Measurements from ENCODE around the gene CDR2.
A peak's percentile ranks its signal among the peaks of the same experiment; 100 is the strongest.
"Not testable (repeated sequence)": the region's sequence is repeated elsewhere in the genome, so short reads cannot be mapped to it uniquely, and the experiment has no call there.

Gene CDR2

DNA sequence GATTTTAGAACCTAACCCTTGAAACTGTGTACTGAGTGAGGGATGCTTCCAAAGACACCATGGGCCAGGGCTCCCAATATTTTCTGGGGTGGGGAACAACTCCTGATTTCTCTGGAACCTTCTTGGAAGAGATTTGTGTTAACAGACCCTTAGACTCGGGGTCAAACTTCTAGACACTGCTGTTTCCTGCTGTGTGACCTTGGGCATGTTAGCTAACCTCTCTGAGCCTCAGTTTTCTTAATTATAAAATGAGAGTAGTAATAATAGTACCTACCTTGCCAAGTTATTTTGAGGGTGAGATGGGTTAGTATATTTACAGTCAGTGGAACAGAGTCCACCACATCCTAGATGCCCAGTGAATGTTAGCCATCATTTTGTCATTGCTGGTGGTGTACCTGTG is 58.4 kb downstream of the CDR2 start:
- DNase-seq (ENCODE audit: low read depth, low spot score) = no peak
- no peak overlapping the region for H3K4me3 ChIP-seq (ENCODE audit: low read length)

DNA sequence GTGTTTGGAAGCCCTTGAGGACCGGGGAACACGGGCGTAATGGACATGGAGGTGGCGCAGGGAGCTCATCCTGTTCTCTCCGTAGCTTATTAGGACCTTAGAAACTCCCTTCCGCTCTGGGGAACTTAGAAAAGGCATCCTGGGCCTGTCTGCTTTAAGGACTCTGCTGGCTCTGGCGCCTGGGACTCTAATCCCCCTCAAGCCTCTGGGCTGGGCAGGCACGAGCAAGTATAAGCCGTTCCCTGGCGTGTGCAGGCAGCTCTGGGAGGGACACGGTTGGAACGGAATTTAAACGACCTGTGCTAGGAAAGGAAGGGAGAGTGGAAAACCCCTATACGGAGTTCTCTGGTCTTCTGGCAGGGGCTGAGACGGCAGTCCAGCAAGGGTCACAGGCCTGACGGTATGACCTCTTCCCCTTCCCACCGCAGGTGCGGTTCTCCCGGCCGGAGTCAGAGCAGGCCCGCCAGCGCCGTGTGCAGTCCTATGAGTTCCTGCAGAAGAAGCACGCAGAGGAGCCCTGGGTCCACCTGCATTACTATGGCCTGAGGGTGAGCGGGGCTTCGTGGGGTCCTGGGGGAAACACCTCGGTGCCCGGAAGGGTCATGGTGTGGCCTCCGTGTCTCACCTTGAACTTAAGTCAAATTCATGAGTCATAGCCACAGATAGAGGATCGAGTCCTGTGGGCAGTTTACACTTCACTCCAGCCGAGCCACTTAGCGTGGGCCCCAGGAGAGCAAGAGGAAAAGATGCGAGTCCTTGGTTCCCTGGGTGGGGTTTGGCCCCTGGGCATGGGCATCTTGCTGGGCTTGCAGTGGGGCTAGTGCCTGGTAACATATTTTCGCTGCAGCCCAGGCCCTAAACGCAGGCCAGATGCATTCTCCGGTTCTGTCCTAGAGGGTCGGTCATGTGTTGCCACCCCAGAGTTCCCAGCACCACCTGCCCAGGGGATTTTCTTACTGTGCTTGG is 59.5 kb downstream of the CDR2 start:
- H3K4me3 ChIP-seq (ENCODE audit: low read length) = no peak overlapping the region
- no peak for DNase-seq (ENCODE audit: low read depth, low spot score)

DNA sequence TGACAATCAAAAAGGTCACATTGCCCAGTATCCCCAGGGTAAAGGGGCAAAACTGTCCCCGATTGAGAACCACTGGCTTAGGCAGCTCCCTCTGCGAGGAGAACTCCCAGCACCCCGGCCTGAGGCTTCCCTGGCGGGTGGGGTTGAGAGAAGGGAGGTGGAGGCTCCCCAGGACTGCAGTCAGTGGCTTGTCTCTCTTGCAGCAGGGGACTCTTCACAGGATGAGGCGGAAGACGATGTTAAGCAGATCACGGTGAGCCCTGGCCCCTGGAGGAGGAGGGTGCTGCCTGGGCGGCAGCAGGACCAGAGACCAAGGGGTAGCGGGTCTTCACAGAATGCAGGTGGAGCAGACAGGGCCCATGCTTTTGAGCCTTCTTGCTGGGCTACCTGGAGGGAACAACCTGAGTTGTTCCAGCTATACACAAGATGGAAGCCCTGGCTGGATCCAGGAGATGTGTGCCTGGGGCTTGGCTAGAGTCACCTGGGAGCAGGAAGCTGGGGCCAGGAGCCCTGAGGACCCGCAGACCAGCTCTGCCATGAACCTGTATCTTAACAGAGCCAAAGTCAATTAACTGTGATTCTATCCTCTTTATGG is 60.4 kb downstream of the CDR2 start:
- no peak overlapping the region for H3K4me3 ChIP-seq (ENCODE audit: low read length)
- no peak for DNase-seq (ENCODE audit: low read depth, low spot score)

DNA sequence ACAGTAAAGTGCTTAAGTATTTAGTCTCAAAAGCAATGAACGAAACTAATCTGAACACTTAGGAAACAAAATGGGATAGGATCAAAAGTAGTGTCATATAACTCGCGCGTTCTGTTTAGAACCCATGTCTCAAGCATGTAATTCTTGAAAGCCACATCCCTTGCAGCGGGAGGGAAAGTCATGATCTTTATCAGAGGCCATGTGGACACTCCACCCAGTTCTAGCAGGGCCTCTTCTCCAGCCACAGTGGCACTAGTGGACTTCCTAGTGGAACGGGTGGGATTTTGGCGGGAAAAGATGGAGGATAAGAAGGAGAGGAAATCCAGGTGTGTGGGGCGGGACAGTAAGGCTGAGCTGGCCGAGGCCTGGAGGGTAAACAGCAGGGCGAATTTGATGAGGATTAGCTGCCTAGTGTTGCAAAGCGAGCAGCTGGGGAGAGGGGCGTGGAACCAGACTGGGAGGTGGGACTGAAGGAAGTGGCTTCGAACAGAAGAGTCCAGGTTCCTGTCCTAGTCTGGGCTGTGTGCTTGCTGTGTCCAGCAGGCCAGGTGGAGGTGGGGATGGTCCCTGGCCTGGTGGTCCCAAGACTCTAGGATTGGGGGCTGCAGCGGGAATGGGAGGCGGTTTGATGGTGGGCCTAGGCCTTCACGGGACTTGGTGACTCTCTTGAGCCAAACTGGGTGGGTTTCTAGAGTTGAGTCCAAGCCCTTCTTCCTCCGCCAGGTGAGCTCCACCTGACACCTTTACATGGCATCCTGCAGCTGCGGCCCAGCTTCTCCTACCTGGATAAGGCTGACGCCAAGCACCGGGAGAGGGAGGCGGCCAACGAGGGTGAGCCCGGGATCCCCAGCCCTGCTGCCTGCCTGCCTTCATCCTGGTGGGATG is 61.3 kb downstream of the CDR2 start:
- no peak overlapping the region for H3K4me3 ChIP-seq (ENCODE audit: low read length)
- no peak for DNase-seq (ENCODE audit: low read depth, low spot score)

DNA sequence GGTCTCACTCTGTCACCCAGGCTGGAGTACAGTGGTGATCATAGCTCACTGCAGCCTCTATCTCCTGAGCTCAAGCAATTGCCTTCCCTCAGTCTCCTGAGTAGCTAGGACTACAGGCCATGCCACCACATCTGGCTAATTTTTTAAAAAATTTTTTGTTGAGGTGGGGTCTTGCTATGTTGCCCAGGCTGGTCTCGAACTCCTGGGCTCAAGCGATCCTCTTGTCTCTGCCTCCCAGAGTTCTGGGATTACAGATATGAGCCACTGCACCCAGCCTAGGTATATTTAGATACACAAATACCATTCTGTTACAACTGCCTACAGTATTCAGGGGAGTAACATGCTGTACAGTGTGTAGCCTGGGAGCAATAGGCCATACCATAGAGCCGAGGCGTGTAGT is 62.9 kb downstream of the CDR2 start:
- no peak overlapping the region for H3K4me3 ChIP-seq (ENCODE audit: low read length)
- DNase-seq (ENCODE audit: low read depth, low spot score) = no peak

DNA sequence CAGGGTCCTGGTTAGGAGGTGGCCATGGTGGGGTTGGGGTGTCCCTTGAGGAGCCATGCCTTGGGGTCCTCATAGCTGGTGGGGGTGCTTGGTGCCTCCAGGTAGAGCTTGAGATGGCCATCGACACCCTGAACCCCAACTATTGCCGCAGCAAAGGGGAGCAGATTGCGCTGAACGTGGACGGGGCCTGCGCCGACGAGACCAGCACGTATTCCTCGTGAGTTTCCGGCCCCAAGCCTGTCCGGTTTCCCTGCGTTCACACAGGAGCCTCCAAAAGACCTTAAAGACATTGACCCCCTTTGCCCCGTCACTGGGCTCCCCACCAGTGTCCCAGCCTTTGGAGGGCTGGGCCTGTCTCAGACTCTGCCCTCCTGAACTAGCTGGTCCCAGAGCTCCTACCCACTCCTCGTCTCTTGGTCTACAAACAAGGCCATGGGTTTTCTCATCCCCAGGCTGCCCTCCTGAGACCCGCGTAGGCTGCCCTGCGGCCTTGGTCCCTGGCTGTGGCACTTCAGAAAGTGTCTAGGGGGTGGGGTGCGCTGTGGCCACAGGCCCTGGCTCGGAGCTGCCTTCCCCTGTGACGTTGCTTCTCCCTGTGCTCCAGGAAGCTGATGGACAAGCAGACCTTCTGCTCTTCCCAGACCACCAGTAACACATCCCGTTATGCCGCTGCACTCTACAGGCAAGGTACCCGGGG is 65.4 kb downstream of the CDR2 start:
- no peak for DNase-seq (ENCODE audit: low read depth, low spot score)
- no peak overlapping the region for H3K4me3 ChIP-seq (ENCODE audit: low read length)

DNA sequence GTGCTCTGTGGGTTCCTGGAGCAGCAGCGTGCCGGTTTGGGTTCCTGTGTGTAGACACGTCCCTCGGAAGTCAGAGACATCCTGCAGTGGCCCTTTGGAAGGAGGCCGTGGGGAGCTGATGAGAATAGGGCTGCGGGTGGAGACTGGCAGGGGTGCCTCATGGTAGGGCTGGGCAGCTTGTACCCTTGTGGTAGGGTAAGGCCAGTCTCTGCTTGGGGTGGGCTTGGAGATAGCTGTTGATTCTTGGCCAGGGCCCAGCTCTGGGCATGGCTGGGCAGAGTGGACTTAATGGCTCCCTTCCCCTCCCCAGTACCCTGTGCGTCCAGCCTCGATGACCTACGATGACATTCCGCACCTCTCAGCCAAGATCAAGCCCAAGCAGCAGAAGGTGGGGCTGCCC is 66.6 kb downstream of the CDR2 start:
- DNase-seq (ENCODE audit: low read depth, low spot score) = no peak
- H3K4me3 ChIP-seq (ENCODE audit: low read length) = no peak overlapping the region

DNA sequence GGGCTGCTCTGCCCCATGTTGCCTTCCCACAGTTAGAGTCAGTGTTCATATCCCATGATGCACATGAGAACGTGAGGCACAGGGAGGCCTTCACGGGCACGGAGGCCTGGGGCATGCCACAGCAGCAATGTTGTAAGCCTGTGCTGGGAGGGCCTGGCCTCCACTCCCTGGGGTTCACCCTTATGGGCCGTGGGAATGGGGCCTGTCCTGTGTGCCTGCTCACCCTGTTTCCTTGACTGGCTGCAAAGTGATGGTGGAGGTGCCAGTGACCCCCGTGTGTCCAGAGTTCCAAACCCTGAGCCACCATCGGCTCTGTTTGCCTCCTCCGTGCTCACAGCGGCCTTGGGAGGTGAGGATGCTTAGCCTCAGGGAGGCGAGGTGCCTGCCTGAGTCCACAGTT is 67.6 kb downstream of the CDR2 start:
- no peak for DNase-seq (ENCODE audit: low read depth, low spot score)

DNA sequence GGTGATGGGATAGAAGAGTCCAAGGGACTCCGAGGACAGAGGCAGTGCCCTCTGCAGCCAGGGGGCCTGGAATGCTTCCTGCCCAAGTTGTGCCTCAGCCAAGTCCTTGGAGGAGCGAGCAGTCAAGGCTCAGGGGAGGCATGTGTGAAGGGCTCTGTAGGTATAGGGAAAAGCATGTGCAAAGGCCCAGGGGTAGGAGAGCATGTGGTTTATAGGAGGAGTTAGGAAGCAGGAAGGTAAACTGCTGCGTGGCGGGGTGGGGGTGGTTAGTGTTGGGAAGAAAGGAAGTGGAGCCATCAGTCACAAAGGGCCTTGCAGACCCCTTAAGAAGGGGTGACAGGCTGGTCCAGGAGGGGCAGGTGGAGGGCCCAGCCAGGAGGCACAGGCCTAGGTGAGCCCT is 70.0 kb downstream of the CDR2 start:
- no peak for DNase-seq (ENCODE audit: low read depth, low spot score)
- H3K4me3 ChIP-seq (ENCODE audit: low read length) = no peak overlapping the region

More for the DNA sequence above, 67.6 kb downstream of the CDR2 start:
- H3K4me3 ChIP-seq (ENCODE audit: low read length) = no peak overlapping the region

DNA sequence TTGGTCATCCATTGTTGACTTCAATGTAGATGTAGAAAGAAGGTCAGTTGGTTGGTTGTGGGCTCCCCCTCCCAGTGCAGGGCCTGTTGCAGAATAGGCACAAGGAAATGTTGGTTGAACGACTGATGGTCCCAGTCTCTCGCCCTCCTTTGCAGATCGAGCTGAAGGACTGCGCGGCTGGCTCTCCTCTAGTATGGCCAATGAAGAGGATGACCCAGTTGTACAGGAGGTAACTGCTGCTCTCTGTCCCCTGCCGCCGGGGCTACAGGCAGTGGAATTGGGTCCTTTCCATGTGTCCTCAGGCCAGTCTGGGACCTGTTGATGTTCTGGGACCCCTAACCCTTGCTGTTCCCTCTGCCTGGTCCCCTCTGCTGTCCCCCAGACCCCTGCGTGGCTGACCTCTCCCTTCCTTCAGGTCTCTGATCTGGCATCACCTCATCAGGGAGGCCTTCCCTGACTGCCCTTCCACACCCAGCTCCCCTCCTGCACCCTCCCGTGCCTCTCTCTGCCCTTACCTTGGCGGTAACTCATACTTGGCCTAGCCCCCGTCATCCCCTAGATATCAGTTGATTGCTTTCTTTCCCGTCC is 71.5 kb downstream of the CDR2 start:
- DNase-seq (ENCODE audit: low read depth, low spot score) = no peak
- H3K4me3 ChIP-seq (ENCODE audit: low read length) = no peak overlapping the region

DNA sequence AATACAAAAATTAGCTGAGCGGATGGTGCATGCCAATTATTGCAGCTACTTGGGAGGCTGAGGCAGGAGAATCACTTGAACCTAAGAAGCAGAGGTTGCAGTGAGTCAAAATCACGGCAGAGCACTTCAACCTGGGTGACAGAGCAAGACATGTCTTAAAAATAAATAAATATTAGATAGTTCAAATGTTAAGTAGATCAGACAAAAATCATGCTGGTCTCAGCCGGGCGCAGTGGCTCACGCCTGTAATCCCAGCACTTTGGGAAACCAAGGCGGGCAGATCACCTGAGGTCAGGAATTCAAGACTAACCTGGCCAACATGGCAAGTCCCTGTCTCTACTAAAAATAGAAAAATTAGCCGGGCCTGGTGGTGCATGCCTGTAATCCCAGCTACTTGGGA is 73.0 kb downstream of the CDR2 start:
- not testable (repeated sequence) for H3K4me3 ChIP-seq (ENCODE audit: low read length); DNase-seq (ENCODE audit: low read depth, low spot score)

DNA sequence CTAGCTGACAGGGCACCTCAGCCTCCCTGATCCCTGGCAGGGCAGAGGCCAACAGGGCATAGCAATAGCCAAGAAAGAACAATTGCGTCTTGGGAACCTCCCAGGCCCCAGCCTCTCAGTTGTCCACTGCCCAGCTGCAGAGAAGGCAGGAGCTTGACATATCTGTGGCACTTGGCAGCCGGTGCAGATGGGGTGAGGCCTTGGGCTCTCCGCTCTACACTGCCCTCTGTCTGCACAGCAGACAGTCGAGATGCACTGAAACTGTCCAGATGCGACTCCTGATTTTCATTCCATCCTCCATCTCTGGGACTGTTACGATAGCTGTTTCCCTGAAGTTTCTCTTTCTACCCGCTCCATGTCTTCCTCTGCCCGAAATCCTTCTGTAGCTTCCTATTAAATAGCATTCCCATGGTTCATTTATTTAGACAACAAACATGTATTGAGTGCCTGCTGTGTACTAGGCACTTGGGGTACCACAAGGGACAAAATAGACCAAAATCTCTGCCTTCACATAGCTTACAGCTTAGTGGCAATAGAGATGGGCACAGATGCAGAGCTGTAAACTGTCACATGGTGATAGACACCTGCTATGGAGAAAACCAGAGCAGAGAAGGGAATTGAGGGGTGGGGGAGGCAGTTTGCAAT is 73.9 kb downstream of the CDR2 start:
- H3K4me3 ChIP-seq (ENCODE audit: low read length) = no peak overlapping the region
- DNase-seq (ENCODE audit: low read depth, low spot score) = no peak

DNA sequence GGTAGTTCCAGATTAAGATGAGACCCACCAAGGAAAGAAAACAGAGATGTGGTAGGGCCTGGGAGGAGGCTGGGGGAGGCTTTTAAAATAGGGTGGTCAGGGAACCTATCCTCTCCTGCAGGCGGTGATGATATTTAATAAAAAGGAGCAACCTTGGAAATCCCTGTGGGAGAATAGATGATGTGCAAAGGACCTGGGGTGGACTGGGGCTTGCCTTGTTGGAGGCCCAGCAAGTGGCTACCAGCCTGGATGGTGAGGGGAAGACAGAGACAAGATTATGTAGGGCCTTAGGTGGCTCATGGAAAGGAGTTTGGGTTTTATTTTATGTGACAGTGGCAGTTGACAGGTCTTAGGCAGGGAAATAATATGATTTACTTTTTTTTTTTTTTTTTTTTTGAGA is 75.4 kb downstream of the CDR2 start:
- DNase-seq (ENCODE audit: low read depth, low spot score) = no peak
- H3K4me3 ChIP-seq (ENCODE audit: low read length) = no peak overlapping the region

DNA sequence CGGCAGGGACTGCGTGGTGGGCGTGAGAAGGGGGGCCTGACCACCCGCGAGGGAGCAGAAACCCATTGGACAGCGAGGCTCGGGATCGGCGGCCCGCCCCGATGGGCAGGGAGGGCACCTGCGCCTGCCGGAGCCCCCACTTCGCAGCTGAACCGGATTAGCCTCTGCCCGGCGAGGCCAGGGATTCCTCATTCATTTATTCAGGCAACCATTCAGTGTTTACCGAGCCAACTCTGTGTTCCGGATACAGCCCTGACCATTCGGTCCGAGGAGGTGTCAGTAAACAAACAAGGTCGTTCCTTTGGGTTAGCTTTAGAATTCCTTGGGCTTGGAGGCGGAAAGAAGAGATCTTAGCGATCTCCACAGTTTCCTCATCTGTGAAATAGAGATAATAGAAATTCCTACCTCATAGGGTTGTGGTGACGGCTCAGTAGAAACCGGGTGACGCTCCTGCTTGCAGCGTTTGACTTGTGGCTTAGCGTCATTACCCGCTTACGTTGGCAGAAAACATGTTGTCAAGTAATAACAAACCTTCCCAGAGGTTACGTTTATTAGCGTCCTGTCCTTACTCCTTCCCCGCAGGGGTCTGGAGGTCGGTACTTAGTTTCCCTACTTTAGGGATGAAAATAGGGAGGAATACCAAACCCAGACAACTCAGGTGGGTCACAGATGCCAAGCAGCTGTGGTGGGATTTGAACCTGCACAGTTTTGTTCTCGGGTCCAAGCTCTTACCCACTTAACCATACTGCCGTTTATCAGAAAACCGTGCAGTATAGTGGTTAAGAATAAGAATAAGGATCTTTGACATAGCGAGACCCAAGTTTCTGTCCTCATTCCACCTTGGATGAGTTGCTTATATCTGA is 76.3 kb downstream of the CDR2 start:
- peak; percentile 96 for DNase-seq (ENCODE audit: low read depth, low spot score)
- peak overlapping the region; percentile 89 for H3K4me3 ChIP-seq (ENCODE audit: low read length)

DNA sequence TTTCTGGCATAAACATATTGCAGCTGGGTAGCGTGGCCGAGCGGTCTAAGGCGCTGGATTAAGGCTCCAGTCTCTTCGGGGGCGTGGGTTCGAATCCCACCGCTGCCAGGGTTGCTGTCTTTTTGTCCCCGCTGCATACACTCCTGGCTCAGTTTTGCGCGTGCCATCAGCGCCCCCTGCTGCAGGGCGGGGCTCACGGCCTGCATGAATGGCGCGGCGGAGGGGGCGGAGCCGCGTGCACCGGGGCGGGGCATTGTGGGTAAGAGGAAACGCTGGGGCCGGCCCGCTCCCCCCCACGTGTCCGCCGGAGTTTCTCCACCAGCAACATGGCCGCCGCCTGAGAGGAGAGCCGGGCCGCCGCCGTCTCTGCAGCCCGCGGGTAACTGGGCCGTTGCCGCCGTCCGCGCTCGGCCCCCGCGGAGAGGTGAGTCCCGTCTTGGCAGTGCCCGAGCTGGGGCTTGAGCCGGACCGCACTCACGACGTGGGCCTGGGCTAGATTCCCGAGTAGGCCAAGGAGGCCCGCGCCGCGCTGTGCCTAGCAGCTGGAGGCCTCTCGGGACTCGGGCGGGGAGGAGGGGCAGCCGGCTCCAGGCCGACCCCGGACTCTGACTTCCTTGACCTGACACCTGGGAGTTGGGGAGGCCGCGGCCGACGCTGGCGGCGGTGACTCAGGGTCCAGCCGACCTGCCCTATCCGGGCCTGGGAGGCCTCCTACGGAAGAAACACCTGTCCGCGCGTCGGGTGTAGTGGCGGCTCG is 77.1 kb downstream of the CDR2 start, which contains the start of gene POLR3E:
TSS of gene POLR3E (plus strand) at position 296 of the 757 bp plus-strand sequence. CDS start 5,560 bp downstream, outside the sequence.
- DNase-seq (ENCODE audit: low read depth, low spot score) = peak; percentile 95
- H3K4me3 ChIP-seq (ENCODE audit: low read length) = peak within 1 kb of the TSS; percentile 89

DNA sequence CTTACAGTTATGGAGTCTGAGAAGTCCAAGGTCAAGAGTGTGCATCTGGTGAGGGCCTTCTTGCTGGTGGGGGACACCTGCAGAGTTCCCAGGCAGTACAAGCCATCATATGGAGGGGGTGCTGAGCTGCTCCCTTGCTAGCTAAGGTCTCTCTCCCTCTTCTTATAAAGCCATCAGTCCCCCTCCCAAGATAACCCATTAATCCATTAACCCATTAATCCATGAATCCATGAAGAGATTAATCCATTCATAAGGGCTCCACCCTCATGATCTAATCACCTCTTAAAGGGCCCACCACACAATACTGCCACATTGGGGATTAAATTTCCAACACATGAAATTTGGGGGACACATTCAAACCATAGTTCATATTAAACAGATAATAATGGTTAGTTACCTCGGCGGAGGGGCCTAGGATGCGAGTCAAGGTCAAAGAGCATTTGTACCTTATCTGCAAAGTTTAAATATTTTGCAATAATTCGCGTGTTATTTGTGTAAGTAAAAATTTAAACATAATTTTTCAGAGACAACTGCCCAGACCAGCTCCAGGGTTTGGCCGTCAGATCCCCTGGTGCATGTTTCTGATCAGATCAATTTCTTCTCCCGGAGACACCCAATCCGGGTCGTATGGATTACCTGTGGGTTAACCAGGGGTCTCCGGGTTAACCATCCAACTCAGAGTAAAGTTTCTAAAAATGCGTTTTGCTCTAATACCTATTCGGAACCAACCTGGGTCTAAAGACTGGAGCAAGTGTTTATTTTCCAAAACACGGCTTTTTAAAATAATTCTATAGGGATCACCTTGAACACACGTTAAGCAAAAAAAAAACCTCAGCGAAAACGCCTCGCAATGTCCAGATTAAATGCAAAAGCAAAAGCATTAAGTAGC is 78.0 kb downstream of the CDR2 start:
- peak overlapping the region; percentile 85 for H3K4me3 ChIP-seq (ENCODE audit: low read length)
- no peak for DNase-seq (ENCODE audit: low read depth, low spot score)

Measured in Jurkat, Clone E6-1 (cell line).